Mononuclear cell (primary cell): Measurements from ENCODE around the gene GALNT18. TPM values are rescaled to one million over a fixed set of nuclear protein-coding genes. Genes with fewer than 3 reads are reported as not detected.

Source experiments
- H3K27me3 ChIP-seq: 2 replicates; pipeline ENCODE4 v1.6.0; 2011; ENCODE audit warnings: low read length, control low read depth; ENCODE audit not compliant: insufficient read depth
- H3K4me1 ChIP-seq: 2 replicates; pipeline ENCODE4 v1.5.1; 2011; ENCODE audit warnings: mild to moderate bottlenecking, low read length, control low read depth; ENCODE audit not compliant: insufficient read depth
- H3K4me3 ChIP-seq: 2 replicates; pipeline ENCODE4 v1.5.1; 2011; ENCODE audit warnings: mild to moderate bottlenecking, low read length, moderate library complexity
- H3K9me3 ChIP-seq: 2 replicates; pipeline ENCODE4 v1.5.1; 2011; ENCODE audit warnings: low read depth, mild to moderate bottlenecking, control low read depth, low read length
- total RNA-seq: library from RNA; depleted of rRNA; stranded (reverse); fragments of >200 nt; gene quantifications from one replicate; pipeline ENCODE4 v1.2.3, GENCODE V29; 2012

GALNT18 gene
- total RNA-seq, 1 donor, result 0.21 TPM

DNA sequence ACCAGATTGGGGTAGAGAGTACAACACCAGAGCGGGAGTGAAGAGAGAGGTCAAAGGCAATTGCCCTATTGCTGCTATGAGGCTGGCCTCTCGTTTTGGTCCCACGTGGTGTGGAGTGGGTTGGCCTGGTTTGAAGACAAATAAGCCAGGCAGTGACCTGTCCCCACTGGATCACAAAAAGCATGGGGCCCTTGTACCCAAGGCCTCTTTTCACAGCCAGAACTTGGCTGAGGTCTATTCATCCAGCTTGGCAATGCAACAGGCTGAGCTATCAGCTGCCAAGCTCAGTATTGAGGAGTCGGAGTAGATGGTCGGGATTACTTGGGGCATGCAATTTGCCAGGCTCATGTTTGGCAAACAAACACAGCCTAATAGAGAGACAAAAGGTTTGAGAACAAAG is 19.2 kb upstream of the GALNT18 start:
- H3K27me3 ChIP-seq, result peaks cover 16% of the 10 kb centered on the region
- H3K4me1 ChIP-seq, result no peaks in the 10 kb centered on the region
- no peak overlapping the region for H3K4me3 ChIP-seq

DNA sequence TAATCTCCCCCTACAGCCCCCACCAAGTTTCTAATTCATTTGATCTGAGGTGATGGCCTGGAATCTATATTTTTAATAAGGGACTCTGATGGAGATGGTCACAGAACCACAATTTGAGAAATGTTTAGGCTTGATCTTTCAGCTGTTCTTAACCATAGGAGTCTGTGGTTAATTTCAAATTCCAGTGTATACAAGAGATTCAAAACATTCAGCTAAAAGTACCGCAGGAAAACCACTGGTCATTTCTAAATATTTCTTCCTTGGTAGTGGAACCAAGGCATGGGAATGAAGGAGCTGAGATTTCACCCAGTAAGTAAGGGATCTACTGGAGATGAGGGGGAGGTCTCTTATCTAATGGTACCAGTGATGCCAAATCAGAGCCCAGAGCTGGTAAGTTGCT is 18.3 kb upstream of the GALNT18 start:
- Histone ChIP-seq H3K27me3 (peaks cover 11% of the 10 kb centered on the region), H3K4me1 (no peaks in the 10 kb centered on the region), H3K4me3 (no peak overlapping the region), H3K9me3 (peaks cover 4% of the 10 kb centered on the region)

More for the DNA sequence above, 19.2 kb upstream of the GALNT18 start:
- peaks cover 5% of the 10 kb centered on the region for H3K9me3 ChIP-seq

DNA sequence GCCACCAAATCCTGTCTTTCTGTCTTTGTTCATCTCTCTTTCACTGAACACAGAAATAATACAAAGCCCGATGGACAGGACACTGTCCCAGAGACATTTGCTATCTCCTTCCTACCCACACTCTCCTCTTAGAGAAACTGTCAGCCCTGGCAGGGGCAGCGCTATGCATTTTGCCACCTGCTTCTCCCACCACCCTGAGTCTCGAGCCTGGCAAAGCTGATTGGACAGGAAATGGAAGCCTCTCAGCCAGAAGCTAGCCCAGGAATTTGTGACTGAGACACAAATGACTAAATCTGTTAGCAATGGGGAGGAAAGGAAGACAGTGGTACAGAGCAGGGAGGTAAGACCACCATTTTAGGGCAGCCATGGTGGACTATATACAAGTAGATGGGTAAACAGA is 14.9 kb upstream of the GALNT18 start:
- Histone ChIP-seq H3K4me1 (no peaks in the 10 kb centered on the region), H3K9me3 (no peaks in the 10 kb centered on the region), H3K4me3 (no peak overlapping the region), H3K27me3 (peaks cover 3% of the 10 kb centered on the region)

DNA sequence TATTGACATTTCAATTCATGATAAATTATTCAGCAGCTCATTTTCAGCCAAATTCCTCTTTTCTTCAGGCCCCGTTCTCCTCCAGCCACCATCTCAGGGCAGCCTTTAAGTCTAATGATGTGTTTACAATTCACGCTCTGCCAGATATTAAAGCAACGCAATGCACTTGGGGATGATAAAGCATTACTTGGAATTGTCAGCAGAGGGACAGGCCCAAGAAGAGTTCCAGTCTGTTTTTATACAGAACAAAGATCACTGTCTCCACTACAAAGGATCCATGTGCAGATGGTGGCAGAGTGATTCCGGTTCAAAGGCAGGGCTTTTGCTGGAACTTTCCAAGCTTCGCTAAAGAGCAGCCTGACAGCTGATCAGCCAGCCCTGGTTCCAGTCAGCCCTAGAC is 13.6 kb upstream of the GALNT18 start:
- Histone ChIP-seq H3K4me3 (no peak overlapping the region), H3K27me3 (peaks cover 3% of the 10 kb centered on the region), H3K9me3 (no peaks in the 10 kb centered on the region), H3K4me1 (no peaks in the 10 kb centered on the region)

GRCh38 chr11:11629368-11629767 is 7.6 kb upstream of the GALNT18 start:
- no peaks in the 10 kb centered on the region for H3K9me3 ChIP-seq
- H3K4me1 ChIP-seq, result no peaks in the 10 kb centered on the region
- peaks cover 5% of the 10 kb centered on the region for H3K27me3 ChIP-seq
- no peak overlapping the region for H3K4me3 ChIP-seq

GRCh38 chr11:11628651-11629050 is 6.8 kb upstream of the GALNT18 start:
- no peaks in the 10 kb centered on the region for H3K9me3 ChIP-seq
- H3K4me3 ChIP-seq, result no peak overlapping the region
- H3K27me3 ChIP-seq, result peaks cover 6% of the 10 kb centered on the region
- no peaks in the 10 kb centered on the region for H3K4me1 ChIP-seq

DNA sequence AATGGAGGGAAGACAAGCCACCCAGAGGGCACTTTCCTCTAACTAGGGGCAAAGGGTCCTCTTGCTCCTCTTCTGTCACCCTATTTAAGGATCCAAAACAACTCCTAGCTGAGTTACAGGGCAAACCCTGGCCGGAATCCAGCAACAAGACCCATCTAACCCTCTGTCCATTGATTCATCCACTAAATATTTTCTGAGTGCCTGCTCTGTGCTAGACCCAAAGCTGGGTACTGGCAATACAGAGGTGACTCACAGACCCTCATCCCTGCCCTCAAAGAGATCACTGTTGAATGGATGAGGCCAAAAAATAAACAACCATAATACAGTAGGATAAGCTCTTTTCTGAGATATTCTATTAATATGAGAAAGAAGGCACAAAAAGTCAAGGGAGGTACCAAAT is 4.3 kb upstream of the GALNT18 start:
- no peaks in the 10 kb centered on the region for H3K9me3 ChIP-seq
- H3K4me3 ChIP-seq, result no peak overlapping the region
- peaks cover 22% of the 10 kb centered on the region for H3K27me3 ChIP-seq
- H3K4me1 ChIP-seq, result peaks cover 6% of the 10 kb centered on the region

DNA sequence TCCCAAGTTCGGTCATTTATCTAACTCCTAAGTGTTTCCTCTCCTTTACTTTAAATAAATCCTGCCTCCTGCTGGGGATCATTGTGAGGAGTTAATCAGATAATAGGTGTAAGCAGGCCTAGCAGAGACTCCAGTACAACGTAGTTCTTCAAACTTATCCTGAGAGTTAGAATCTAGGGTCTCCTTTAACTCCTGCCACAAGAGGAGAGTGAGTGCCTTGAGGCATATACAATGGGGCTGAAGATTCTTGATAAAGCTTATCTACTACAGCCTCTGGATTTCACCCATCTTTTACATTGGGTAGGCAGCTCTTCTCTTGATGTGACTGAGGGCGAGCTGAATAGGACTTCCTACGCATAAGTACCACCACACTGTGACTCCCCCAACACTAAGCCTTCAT is 3.1 kb upstream of the GALNT18 start:
- Histone ChIP-seq H3K27me3 (peaks cover 34% of the 10 kb centered on the region), H3K9me3 (no peaks in the 10 kb centered on the region), H3K4me3 (no peak overlapping the region), H3K4me1 (peaks cover 14% of the 10 kb centered on the region)

GRCh38 chr11:11624204-11624603 is 2.4 kb upstream of the GALNT18 start:
- Histone ChIP-seq H3K27me3 (peaks cover 41% of the 10 kb centered on the region), H3K9me3 (no peaks in the 10 kb centered on the region), H3K4me3 (no peak overlapping the region), H3K4me1 (peaks cover 14% of the 10 kb centered on the region)

DNA sequence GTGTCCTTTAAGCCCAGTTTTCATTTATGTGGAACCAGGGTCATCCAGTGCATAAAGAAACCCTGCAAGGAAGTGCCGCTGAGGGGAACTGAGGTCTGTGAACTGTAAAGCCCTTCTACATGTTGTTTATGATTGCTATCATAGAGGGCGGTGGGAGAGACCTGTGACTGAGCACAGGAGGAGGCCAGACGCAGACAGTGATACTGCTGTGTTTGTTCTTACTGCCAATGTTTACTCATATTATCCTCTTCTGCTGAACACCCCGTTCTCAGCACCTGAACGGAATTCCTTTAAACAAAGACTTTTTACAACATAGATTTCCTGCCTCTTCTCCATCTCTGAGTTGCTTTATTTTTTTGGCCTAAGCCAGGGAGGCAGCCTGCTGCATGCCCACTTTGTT is 967 bp upstream of the GALNT18 start:
- peaks cover 54% of the 10 kb centered on the region for H3K27me3 ChIP-seq
- peaks cover 14% of the 10 kb centered on the region for H3K4me1 ChIP-seq
- H3K9me3 ChIP-seq, result no peaks in the 10 kb centered on the region
- no peak overlapping the region for H3K4me3 ChIP-seq

- Histone ChIP-seq H3K4me3 (no peak overlapping the region), H3K4me1 (peaks cover 14% of the 10 kb centered on the region), H3K27me3 (peaks cover 50% of the 10 kb centered on the region), H3K9me3 (no peaks in the 10 kb centered on the region)
Measured at GRCh38 chr11:11622340-11622706, 518 bp upstream of the GALNT18 start.

- H3K4me3 ChIP-seq, result no peak overlapping the region
- H3K4me1 ChIP-seq, result peaks cover 14% of the 10 kb centered on the region
- peaks cover 50% of the 10 kb centered on the region for H3K27me3 ChIP-seq
- H3K9me3 ChIP-seq, result no peaks in the 10 kb centered on the region
Measured at GRCh38 chr11:11620921-11621572, 758 bp downstream of the GALNT18 start.

DNA sequence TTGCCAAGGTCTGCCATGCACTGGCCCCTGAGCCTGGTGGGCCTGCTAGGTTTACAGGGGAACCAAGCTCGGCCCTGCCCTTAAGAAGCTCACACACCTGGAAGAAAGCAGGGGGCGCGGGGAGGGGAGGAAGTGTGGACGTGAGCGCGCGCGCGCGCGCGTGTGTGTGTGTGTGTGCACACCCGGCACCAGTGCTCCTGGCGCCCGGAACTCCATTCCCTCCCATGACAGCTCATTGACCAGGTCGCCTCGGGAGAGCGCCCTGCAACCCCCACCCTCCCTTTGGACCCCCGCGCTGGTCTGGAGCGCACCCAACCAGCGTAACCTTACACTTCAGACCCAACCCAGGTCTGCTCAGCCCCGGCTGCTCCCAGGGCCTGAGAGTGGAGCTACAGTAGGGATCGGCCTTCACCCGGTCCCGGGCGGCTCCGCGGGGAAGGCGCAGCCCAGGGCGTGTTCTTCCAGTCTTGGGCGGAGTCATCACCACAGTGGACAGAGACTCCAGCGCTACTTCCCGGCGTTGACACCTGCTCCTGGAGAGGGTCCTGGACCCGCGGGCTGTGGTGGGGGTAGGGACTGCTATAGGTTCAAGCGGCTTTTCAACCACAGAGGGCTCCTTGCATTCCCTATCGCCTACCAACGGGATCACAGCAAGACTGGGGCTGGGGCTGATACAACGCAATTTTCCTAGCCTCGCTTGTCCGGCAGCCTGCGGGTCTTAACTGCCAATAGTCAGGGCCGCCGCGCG is 1.5 kb downstream of the GALNT18 start:
- peaks cover 50% of the 10 kb centered on the region for H3K27me3 ChIP-seq
- no peak overlapping the region for H3K4me3 ChIP-seq

DNA sequence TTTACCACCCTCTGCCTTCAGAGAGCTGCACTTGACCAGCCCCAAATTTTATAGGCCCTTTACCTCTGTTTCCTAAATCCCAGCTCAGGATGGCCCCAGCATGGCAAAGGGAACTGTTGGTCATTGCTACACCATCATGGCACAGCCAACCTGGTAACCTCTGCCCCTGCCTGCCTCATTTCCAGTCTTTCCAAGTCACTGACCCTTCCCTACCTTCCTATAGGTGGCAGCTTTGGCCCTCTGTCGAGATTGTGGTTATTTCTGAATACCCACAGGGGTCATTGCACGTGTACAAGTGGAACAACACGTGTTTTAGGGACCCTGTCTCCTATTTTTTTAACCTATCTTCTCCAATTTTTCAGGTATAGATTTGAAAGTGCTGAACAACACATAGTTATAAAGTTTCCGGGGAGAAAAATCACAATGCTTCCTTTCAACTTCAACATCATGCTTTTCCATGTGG is 2.8 kb downstream of the GALNT18 start:
- peaks cover 14% of the 10 kb centered on the region for H3K4me1 ChIP-seq
- H3K4me3 ChIP-seq, result no peak overlapping the region
- H3K9me3 ChIP-seq, result no peaks in the 10 kb centered on the region
- H3K27me3 ChIP-seq, result peaks cover 50% of the 10 kb centered on the region

More for the DNA sequence above, 1.5 kb downstream of the GALNT18 start:
- no peaks in the 10 kb centered on the region for H3K9me3 ChIP-seq
- peaks cover 14% of the 10 kb centered on the region for H3K4me1 ChIP-seq

GRCh38 chr11:11615086-11615485 is 6.7 kb downstream of the GALNT18 start:
- Histone ChIP-seq H3K4me1 (no peaks in the 10 kb centered on the region), H3K4me3 (no peak overlapping the region), H3K27me3 (peaks cover 22% of the 10 kb centered on the region), H3K9me3 (no peaks in the 10 kb centered on the region)

GRCh38 chr11:11612439-11612838 is 9.4 kb downstream of the GALNT18 start:
- Histone ChIP-seq H3K4me3 (no peak overlapping the region), H3K27me3 (no peaks in the 10 kb centered on the region), H3K9me3 (no peaks in the 10 kb centered on the region), H3K4me1 (no peaks in the 10 kb centered on the region)
